Measurements from ENCODE around the gene TRIM26. TPM values are rescaled to one million over a fixed set of nuclear protein-coding genes. Genes with fewer than 3 reads are reported as not detected.

TRIM26 gene
- total and polyA plus RNA-seq, 11 donors: 15.1 to 37.4 (median 24.5) TPM

- Histone ChIP-seq H3K36me3 (no peaks in the 10 kb centered on the region), H3K4me3 (no peak within 1 kb of the TSS), H3K27me3 (peaks cover 0 to 20% (median 0%) of the 10 kb centered on the region in 9 donors), H3K9me3 (no peaks in the 10 kb centered on the region), H3K27ac (no peak within 1 kb of the TSS), H3K4me1 (peaks cover 0 to 14% (median 2%) of the 10 kb centered on the region in 12 donors)
- no peak for DNase-seq
- 70 to 87% (median 73%) methylated on average over 3 to 4 of the region's 4 CpGs for WGBS, 4 donors
- TF ChIP-seq CTCF (IDR thresholded peaks at IDR 0.05) (no peak), POLR2A (IDR thresholded peaks at IDR 0.05) (no peak)
- intact Hi-C loops (cut with DNase I): no loop called here
- peak in 1 of 4 donors; percentile 16 for ATAC-seq
Measured at GRCh38 chr6:30160785-30161531, 52.2 kb downstream of the TRIM26 start, which contains the start of gene TRIM10. TSS of gene TRIM10 (minus strand) at chr6:30161211. CDS start at chr6:30160858, 353 bp downstream.

GRCh38 chr6:30160008-30160784, 53.0 kb downstream of the TRIM26 start:
- peaks cover 0 to 20% (median 0%) of the 10 kb centered on the region in 9 donors for H3K27me3 ChIP-seq
- 85 to 89% (median 87%) methylated on average over 12 to 17 of the region's 17 CpGs for WGBS, 4 donors
- no peak overlapping the region for H3K27ac ChIP-seq
- H3K9me3 ChIP-seq: no peaks in the 10 kb centered on the region
- no peaks in the 10 kb centered on the region for H3K36me3 ChIP-seq
- ATAC-seq (no peak), DNase-seq (no peak)
- peaks cover 0 to 20% (median 2%) of the 10 kb centered on the region in 12 donors for H3K4me1 ChIP-seq
- intact Hi-C loops (cut with DNase I): no loop called here
- TF ChIP-seq CTCF (IDR thresholded peaks at IDR 0.05) (no peak), POLR2A (IDR thresholded peaks at IDR 0.05) (no peak)
- H3K4me3 ChIP-seq: no peak overlapping the region

GRCh38 chr6:30158475-30159040, 54.6 kb downstream of the TRIM26 start:
- Histone ChIP-seq H3K27ac (no peak overlapping the region), H3K9me3 (no peaks in the 10 kb centered on the region), H3K4me3 (no peak overlapping the region), H3K36me3 (no peaks in the 10 kb centered on the region), H3K27me3 (peaks cover 0 to 17% (median 0%) of the 10 kb centered on the region in 9 donors), H3K4me1 (peaks cover 0 to 28% (median 2%) of the 10 kb centered on the region in 12 donors)
- ATAC-seq (no peak), DNase-seq (no peak)
- TF ChIP-seq CTCF (IDR thresholded peaks at IDR 0.05): no peak
- no peak for TF ChIP-seq POLR2A (IDR thresholded peaks at IDR 0.05)
- intact Hi-C loops (cut with DNase I): no loop called here
- WGBS, 4 donors: 60 to 82% (median 67%) methylated on average over 3 of the region's 3 CpGs

- DNase-seq (no peak), ATAC-seq (no peak)
- no peak overlapping the region for H3K4me3 ChIP-seq
- peaks cover 0 to 28% (median 2%) of the 10 kb centered on the region in 12 donors for H3K4me1 ChIP-seq
- TF ChIP-seq CTCF (IDR thresholded peaks at IDR 0.05): no peak
- TF ChIP-seq POLR2A (IDR thresholded peaks at IDR 0.05): no peak
- 84 to 91% (median 87%) methylated on average over 2 of the region's 2 CpGs for WGBS, 4 donors
- H3K27ac ChIP-seq: no peak overlapping the region
- peaks cover 0 to 11% (median 0%) of the 10 kb centered on the region in 9 donors for H3K27me3 ChIP-seq
- no peaks in the 10 kb centered on the region for H3K9me3 ChIP-seq
- intact Hi-C loops (cut with DNase I): no loop called here
- no peaks in the 10 kb centered on the region for H3K36me3 ChIP-seq
Measured at GRCh38 chr6:30157999-30158398, 55.2 kb downstream of the TRIM26 start.
